Hematopoietic multipotent progenitor cell treated with erythropoietin and hydrocortisone succinate and interleukin-3 and kit ligand, for 15 days (in vitro differentiated cells): ENCODE results near the gene HNF1B.

Experiments used
- DNase-seq: peaks from one replicate; pipeline ENCODE4 v3.0.0-alpha.2; 2015; ENCODE audit warnings: low spot score

The HNF1B gene

GRCh38 chr17:37671028-37671823, 73.6 kb downstream of the HNF1B start:
- DNase-seq = no peak

- DNase-seq = no peak
These were observed 77.8 kb downstream of the HNF1B start for GRCh38 chr17:37667039-37667438.

- no peak for DNase-seq
These were observed 80.6 kb downstream of the HNF1B start for GRCh38 chr17:37664214-37664613.

- no peak for DNase-seq
These were observed 82.5 kb downstream of the HNF1B start for GRCh38 chr17:37662353-37662752.

GRCh38 chr17:37661400-37662014, 83.4 kb downstream of the HNF1B start:
- DNase-seq = no peak

- no peak for DNase-seq
These were observed 84.9 kb downstream of the HNF1B start for GRCh38 chr17:37659925-37660324.

GRCh38 chr17:37657202-37657601, 87.7 kb downstream of the HNF1B start:
- no peak for DNase-seq

- DNase-seq = no peak
These were observed 93.0 kb downstream of the HNF1B start for GRCh38 chr17:37651849-37652248.

GRCh38 chr17:37650419-37651003, 94.3 kb downstream of the HNF1B start:
- peak; percentile 34 for DNase-seq

GRCh38 chr17:37648555-37648954, 96.3 kb downstream of the HNF1B start:
- no peak for DNase-seq

- DNase-seq = no peak
These were observed 97.0 kb downstream of the HNF1B start for GRCh38 chr17:37647856-37648255.

GRCh38 chr17:37643869-37644268, 101.0 kb downstream of the HNF1B start:
- DNase-seq = no peak

GRCh38 chr17:37643118-37643766, 101.6 kb downstream of the HNF1B start, which contains the start of gene DDX52:
TSS of gene DDX52 (minus strand) at chr17:37643446. CDS start at chr17:37643420, 26 bp downstream.
- peak; percentile 98 for DNase-seq

- peak; percentile 37 for DNase-seq
These were observed 102.2 kb downstream of the HNF1B start for GRCh38 chr17:37642681-37643080.

GRCh38 chr17:37640015-37640414, 104.8 kb downstream of the HNF1B start:
- peak; percentile 42 for DNase-seq

- DNase-seq = no peak
These were observed 106.9 kb downstream of the HNF1B start for GRCh38 chr17:37637956-37638355.
